GM12801 (cell line): ENCODE results near the gene OR9Q1.
"Not testable (repeated sequence)": the region's sequence is repeated elsewhere in the genome, so short reads cannot be mapped to it uniquely, and the experiment has no call there.

ENCODE experiments used
- TF ChIP-seq, protein P1 (sequence below): IDR thresholded peaks from one replicate; pipeline ENCODE4 v1.5.1; 2011; ENCODE audit warnings: control low read depth; ENCODE audit not compliant: insufficient read length; ENCODE audit errors: extremely low read depth

The OR9Q1 gene

DNA sequence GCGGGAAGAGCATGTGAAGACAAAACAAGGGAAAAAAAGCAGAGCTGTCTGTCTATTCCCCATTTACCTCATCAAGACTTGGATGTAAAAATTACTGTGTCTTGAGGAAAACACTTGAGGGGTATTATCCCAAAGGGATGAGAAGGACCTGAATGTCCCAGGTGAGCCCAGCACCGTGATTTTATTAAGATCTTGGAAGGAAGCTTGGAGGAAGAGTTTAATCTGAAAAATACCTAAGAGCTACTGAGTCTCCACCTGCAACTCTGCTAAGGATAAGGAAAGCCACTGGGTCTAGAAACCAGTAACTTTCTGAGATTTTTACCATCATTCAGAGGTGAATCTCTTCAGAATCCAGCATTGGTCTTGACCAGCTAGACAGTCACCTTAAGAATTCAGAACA, 188.7 kb downstream of the OR9Q1 start, which contains the start of gene OR1S1:
TSS of gene OR1S1 (plus strand) at position 301 of the 400 bp plus-strand sequence.
- TF ChIP-seq, protein P1, sequence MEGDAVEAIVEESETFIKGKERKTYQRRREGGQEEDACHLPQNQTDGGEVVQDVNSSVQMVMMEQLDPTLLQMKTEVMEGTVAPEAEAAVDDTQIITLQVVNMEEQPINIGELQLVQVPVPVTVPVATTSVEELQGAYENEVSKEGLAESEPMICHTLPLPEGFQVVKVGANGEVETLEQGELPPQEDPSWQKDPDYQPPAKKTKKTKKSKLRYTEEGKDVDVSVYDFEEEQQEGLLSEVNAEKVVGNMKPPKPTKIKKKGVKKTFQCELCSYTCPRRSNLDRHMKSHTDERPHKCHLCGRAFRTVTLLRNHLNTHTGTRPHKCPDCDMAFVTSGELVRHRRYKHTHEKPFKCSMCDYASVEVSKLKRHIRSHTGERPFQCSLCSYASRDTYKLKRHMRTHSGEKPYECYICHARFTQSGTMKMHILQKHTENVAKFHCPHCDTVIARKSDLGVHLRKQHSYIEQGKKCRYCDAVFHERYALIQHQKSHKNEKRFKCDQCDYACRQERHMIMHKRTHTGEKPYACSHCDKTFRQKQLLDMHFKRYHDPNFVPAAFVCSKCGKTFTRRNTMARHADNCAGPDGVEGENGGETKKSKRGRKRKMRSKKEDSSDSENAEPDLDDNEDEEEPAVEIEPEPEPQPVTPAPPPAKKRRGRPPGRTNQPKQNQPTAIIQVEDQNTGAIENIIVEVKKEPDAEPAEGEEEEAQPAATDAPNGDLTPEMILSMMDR, result not testable (repeated sequence)

DNA sequence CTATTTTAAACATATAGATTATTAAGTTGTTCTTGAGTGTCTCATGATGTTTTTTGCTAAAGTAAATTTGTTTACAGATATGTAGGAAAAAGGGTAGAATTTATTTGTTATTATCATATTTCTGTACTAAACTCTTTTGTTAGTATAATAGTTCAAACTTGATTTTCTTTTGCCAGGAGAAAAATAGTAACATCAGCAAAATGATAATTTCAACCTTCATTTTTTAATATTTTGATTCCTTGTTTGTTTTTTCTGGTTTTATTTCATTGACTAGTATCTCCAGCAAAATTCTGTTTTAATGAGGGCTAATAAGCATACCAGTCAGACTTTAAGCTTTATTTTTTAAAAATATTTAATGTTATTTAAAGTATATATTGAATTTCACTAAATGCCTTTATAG, 192.8 kb downstream of the OR9Q1 start:
- TF ChIP-seq, protein P1, result no peak

DNA sequence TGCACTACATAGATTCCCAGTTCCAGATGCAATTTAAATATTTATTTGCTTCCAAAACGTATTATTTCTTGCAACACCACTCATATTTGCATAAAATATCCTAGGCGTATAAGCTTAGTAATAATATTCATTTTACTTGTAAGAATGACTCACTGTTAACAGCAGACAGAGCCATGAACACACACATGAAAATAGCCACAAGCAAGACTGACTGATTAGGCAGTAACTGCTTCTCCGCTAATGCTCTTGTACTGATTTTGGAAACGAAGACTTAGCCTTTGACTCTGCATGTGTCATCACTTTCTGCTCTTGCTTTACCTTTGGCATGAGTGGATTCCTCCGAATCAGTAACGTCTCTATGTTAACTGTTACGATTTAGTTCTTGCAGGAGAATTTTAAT, 199.0 kb downstream of the OR9Q1 start:
- TF ChIP-seq, protein P1, result no peak

DNA sequence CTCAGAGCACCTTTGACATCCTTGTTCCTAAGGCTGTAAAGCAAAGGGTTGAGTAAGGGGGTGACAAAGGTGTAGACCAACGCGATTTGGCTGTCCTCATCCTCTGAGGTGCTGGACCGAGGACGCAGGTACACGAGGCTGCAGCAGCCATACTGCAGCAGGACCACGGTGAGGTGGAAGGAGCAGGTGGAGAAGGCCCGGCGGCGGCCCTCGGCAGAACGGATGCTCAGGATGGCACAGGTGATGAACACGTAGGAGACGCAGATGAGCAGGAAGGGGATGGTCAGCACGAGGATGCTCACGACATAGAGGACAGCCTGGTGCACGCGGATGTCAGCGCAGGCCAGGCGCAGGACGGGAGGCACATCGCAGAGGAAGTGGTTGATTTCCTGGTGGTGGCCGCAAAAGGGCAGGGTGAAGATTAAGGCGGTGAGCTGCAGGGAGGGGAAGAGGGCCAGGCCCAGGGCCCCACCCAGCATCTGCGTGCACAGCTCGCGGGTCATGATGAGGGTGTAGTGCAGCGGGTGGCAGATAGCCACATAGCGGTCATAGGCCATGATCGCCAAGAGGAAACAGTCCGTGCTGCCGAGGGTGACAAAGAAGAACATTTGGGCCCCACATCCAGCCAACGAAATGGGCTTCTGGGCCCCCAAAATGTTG, 204.4 kb downstream of the OR9Q1 start:
- TF ChIP-seq, protein P1, result no peak
